ENCODE measurements around the gene CR1L.
"Not testable (repeated sequence)": the region's sequence is repeated elsewhere in the genome, so short reads cannot be mapped to it uniquely, and the experiment has no call there.

Gene CR1L

GRCh38 chr1:207745839-207746767, 101.2 kb downstream of the CR1L start:
- DNase-seq (ENCODE audit: low read depth in 2 of 2), result no peak

GRCh38 chr1:207747627-207748492, 102.9 kb downstream of the CR1L start:
- no peak for DNase-seq (ENCODE audit: low read depth in 2 of 2)

GRCh38 chr1:207748737-207749528, 104.0 kb downstream of the CR1L start:
- no peak for DNase-seq (ENCODE audit: low read depth in 2 of 2)

GRCh38 chr1:207750631-207751305, 105.8 kb downstream of the CR1L start:
- no peak for DNase-seq (ENCODE audit: low read depth in 2 of 2)

- not testable (repeated sequence) for DNase-seq (ENCODE audit: low read depth in 2 of 2)
Measured at GRCh38 chr1:207751463-207751789, 106.5 kb downstream of the CR1L start.

GRCh38 chr1:207751790-207752455, 107.0 kb downstream of the CR1L start, which contains the start of gene CD46:
CD46 (plus strand) TSS chr1:207752054; CDS start chr1:207752213, 159 bp downstream.
- peak; percentile 79 to 85 for DNase-seq (ENCODE audit: low read depth in 2 of 2)

GRCh38 chr1:207752456-207752998, 107.6 kb downstream of the CR1L start:
- no peak for DNase-seq (ENCODE audit: low read depth in 2 of 2)

GRCh38 chr1:207753611-207754010, 108.7 kb downstream of the CR1L start:
- no peak for DNase-seq (ENCODE audit: low read depth in 2 of 2)

GRCh38 chr1:207754011-207754410, 109.1 kb downstream of the CR1L start:
- DNase-seq (ENCODE audit: low read depth in 2 of 2), result no peak

- no peak for DNase-seq (ENCODE audit: low read depth in 2 of 2)
Measured at GRCh38 chr1:207754974-207755700, 110.2 kb downstream of the CR1L start.

- no peak for DNase-seq (ENCODE audit: low read depth in 2 of 2)
Measured at GRCh38 chr1:207755846-207756693, 111.1 kb downstream of the CR1L start.

GRCh38 chr1:207762622-207763021, 117.7 kb downstream of the CR1L start:
- DNase-seq (ENCODE audit: low read depth in 2 of 2), result no peak

- no peak for DNase-seq (ENCODE audit: low read depth in 2 of 2)
Measured at GRCh38 chr1:207763091-207763490, 118.2 kb downstream of the CR1L start.

- no peak for DNase-seq (ENCODE audit: low read depth in 2 of 2)
Measured at GRCh38 chr1:207763972-207764371, 119.0 kb downstream of the CR1L start.

GRCh38 chr1:207766569-207766968, 121.6 kb downstream of the CR1L start:
- DNase-seq (ENCODE audit: low read depth in 2 of 2), result no peak

GRCh38 chr1:207770514-207770913, 125.6 kb downstream of the CR1L start:
- not testable (repeated sequence) for DNase-seq (ENCODE audit: low read depth in 2 of 2)

Data from stimulated activated CD8-positive, alpha-beta memory T cell treated with anti-CD3 and anti-CD28 coated beads, Interleukin-2, amount 100 ng/mL, for 1 hour (primary cell).